ENCODE data around the gene IRAK2. TPM values are rescaled to one million over a fixed set of nuclear protein-coding genes. Genes with fewer than 3 reads are reported as not detected.

The IRAK2 gene
- total RNA-seq, 1 experiment from 2014 or later: 5.9 TPM

- DNase-seq (ENCODE audit: low read depth): peak; percentile 65
These were observed 59.2 kb downstream of the IRAK2 start for GRCh38 chr3:10223676-10224639.

GRCh38 chr3:10224794-10225665, 60.3 kb downstream of the IRAK2 start:
- DNase-seq (ENCODE audit: low read depth): peak; percentile 75

GRCh38 chr3:10226293-10226692, 61.6 kb downstream of the IRAK2 start:
- no peak for DNase-seq (ENCODE audit: low read depth)

GRCh38 chr3:10228248-10228950, 63.7 kb downstream of the IRAK2 start:
- no peak for DNase-seq (ENCODE audit: low read depth)

DNA sequence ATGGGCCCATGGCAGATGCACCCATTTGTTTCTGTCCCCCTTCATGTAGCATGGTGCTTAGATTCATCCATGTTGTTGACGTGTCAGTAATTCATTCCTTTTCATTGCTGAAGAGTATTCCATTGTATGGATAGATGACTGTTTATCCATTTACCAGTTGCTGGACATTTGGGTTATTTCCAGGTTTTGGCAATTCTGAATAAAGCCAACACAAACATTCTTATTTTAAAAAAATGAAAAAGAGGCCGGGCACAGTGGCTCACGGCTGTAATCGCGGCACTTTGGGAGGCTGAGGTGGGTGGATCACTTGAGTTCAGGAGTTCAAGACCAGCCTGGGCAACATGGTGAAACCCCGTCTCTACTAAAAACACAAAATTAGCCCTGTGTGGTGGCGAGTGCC, 64.9 kb downstream of the IRAK2 start:
- no peak for DNase-seq (ENCODE audit: low read depth)

DNA sequence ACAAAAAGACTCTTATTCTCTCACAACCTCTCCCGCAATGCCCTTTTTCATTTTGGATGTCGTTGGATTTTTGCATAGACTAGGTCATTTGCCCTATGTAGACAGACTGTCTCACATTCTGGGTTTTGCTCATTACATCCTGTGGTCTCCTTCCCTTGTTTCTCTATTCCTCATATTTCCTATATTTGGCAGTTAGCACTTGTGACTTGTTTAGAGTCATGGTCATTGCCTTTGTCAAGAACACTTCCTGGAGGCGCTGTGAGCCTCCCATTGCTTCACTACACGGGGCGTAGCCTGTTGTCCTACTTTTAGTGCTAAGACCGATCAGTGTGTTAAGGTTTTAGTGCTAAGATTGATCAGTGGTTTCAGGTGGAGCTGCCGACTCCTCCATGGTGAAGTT, 67.4 kb downstream of the IRAK2 start:
- DNase-seq (ENCODE audit: low read depth): no peak

GRCh38 chr3:10233988-10234387, 69.3 kb downstream of the IRAK2 start:
- no peak for DNase-seq (ENCODE audit: low read depth)

DNA sequence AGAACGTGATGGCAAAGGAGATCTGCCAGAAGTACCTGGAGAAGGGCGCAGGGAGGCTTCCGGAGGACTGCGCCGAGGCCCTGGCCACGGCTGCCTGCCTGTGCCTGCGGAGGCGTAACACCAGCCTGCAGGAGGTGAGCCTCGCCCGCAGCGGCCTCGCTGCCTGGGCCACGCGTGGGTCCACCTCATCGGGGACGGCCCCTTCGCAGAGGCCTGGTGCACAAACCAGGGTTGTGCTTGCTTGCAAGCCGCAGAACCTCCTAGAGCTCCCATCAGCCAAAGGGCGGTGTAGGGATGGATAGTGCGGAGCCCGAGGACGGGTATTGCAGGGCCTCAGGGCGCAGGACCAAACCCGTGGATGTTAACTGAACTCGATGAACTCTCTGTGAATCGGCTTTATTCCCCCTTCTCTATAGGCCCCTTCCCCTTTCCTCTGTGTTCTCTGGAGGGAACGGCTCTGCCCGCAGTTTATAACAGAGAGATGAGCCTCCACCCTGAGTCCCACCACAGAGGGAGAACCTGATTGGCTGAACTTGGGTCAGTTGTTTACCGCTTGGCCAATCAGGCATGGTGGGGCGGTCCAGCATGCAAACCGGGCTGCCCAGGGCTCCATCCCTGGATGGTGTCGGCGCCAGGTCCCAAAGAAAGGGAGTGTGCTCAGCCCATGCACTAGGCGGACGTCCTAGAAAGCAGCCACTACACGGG, 70.0 kb downstream of the IRAK2 start:
- DNase-seq (ENCODE audit: low read depth): no peak

DNA sequence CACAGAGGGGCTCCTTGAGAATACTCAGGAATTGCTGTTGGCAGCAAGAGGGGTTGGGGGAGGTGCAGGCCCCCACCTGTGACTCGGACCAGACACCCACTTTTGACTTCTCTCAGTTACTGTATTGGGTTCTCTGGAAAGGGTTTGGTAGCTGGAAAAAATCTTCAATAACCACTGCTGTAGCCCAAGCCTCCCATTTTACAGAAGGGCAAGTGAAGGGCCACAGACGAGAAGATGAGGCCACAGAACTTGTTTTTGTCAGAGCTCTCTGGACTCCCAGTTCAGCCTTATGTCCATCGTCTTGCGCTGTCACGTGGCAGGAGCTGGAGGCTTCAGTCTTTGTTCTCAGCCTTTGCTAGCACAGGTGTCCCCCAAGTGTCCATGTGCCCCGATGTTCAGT, 70.8 kb downstream of the IRAK2 start:
- no peak for DNase-seq (ENCODE audit: low read depth)

GRCh38 chr3:10238345-10239183, 73.8 kb downstream of the IRAK2 start:
- DNase-seq (ENCODE audit: low read depth): no peak

DNA sequence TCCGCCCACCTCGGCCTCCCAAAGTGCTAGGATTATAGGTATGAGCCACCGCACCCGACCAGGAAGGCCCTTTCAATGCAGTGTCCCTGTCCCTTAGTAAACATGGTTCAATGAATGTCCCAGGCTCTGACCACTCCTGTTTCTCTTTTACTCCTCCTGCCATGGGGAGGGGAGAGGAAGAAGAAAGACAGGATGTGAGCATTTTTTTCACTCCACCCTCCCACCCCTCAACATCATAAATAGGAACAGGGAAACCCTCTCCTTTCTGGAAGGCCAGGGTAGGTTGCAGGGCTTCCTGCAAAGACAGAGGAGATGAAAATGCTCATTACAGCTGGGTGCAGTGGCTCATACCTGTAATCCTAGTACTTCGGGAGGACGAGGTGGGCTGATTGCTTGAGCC, 76.1 kb downstream of the IRAK2 start:
- DNase-seq (ENCODE audit: low read depth): no peak

DNA sequence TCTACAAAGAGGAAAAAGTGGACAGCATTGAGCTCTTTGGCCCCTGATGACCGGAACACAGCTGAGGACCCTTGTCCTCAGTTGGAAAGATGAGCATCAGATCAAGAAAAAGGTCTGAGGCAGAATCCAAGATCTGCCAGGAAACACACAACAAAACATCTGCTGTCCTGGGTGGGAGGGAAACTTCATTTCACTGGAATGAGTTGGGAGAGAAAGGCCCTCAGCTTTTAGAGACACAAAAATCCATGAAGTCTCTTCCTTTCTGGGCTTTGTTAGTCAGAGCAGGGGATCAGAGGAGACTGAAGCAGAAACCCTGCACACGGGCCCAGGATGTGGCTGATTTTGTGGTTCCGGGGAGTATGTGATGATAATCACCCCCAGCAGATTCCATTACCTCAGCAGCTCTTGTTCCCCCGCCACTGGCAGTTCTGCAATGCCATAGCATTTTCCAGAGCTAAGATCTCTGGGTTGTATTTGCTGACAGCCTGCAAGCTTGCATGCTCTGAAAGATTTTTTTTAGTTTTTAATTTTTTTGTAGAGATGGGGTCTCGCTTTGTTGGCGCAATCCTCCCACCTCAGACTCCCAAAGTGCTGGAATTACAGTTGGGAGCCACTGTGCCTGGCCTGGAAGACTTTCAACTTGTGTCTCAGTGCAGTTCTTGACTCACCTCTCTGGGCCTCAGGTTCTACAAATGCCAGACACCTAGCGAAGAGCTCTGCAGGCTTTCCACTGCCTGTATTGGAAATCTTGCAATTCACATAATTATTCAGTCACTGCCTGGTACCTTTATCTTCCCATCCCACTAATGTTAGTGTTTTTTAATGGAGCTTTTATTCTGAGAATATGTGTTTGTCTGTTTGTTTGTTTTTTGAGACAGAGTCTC, 77.7 kb downstream of the IRAK2 start:
- peak; percentile 54 for DNase-seq (ENCODE audit: low read depth)

- DNase-seq (ENCODE audit: low read depth): no peak
These were observed 79.3 kb downstream of the IRAK2 start for GRCh38 chr3:10244009-10244408.

DNA sequence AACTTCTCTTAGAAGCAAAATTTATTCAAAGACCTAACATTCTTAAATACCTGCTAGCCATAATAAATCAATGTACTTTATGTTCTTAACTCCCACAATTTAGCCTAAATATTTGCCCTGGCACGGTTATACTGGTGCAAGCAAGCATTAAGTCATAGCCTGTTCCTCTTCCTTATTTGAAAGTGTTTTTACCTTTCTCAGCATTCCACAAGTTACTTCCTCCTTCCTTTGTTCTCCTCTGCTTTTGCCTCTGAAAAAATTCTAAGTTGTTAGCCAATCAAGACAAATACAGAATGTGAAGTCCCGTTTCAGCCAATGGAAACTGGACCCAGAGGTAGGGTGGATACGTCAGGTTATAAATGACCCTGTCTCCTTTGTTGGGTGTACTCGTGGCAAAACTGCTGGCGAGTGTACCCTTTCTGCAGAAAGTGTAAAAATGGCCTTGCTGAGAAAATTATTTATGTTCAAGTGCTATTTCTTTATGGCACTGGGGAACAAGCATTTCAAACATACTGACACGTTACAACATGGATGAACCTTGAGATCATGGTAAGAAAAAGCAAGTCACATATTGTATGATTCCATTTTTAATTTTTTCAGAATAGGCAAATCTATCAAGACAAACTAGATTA, 80.5 kb downstream of the IRAK2 start:
- no peak for DNase-seq (ENCODE audit: low read depth)

DNA sequence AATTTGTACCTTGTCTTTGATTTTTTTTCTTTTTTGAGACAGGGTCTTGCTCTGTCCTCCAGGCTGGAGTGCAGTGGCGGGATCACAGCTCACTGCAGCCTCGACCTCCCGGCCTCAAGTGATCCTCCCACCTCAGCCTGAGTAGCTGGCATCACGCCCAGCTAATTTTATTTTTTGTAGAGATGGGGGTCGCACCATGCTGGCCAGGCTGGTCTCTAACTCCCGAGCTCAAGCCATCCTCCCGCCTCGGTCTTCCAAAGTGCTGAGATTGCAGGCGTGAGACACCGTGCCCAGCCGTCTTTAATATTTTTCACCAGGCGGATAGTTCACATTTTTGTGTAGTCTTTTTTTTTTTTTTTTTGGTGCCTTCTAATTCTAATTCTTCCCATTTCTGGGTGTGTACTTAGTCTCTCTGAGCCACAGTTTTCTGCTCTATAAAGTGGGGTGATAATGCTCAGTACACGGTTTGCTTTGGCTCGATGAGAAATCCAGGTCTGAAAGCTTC, 83.0 kb downstream of the IRAK2 start:
- DNase-seq (ENCODE audit: low read depth): no peak

GRCh38 chr3:10248184-10248983, 83.7 kb downstream of the IRAK2 start, which contains the start of gene TATDN2:
Gene TATDN2 (plus strand): TSS chr3:10248459. CDS start chr3:10249201, 742 bp downstream.
- DNase-seq (ENCODE audit: low read depth): peak; percentile 93

- DNase-seq (ENCODE audit: low read depth): no peak
These were observed 84.4 kb downstream of the IRAK2 start for GRCh38 chr3:10248984-10249748.
